Right atrium auricular region (tissue), 2 donors: ENCODE data around the gene ARMC5. TPM values are rescaled to one million over a fixed set of nuclear protein-coding genes. Genes with fewer than 3 reads are reported as not detected.

ENCODE experiments used
- DNase-seq: peaks from one replicate; pipeline ENCODE4 v3.0.0-alpha.2; 2019; ENCODE audit warnings: low spot score
- H3K27ac ChIP-seq, 2 donors: fragments of 200-600 bp; sonication (generic); 1 replicate in 1 of 2; 2 replicates in 1 of 2; pipeline ENCODE4 v1.5.1; 2016 to 2019
- H3K27me3 ChIP-seq, 2 donors: fragments of 200-600 bp; sonication (generic); one replicate each; pipeline versions ENCODE4 v1.5.1 to v1.6.0; 2017 to 2019
- H3K36me3 ChIP-seq: fragments of 200-600 bp; sonication (generic); one replicate; pipeline ENCODE4 v1.5.1; 2016
- H3K4me1 ChIP-seq, 2 donors: fragments of 200-600 bp; sonication (generic); one replicate each; pipeline versions ENCODE4 v1.5.1 to v1.6.0; 2017 to 2019
- H3K4me3 ChIP-seq, 2 donors: fragments of 200-600 bp; sonication (generic); 1 replicate in 1 of 2; 2 replicates in 1 of 2; pipeline ENCODE4 v1.5.1; 2017 to 2019; ENCODE audit warnings: mild to moderate bottlenecking in 1 of 2, moderate library complexity in 1 of 2
- H3K9me3 ChIP-seq, 2 donors: fragments of 200-600 bp; sonication (generic); one replicate each; pipeline ENCODE4 v1.5.1; 2019
- CTCF ChIP-seq, 2 donors: fragments of 200-600 bp; sonication (generic); IDR thresholded peaks; one replicate each; pipeline ENCODE4 v1.5.1; 2019; ENCODE audit warnings: antibody characterized with exemption in 2 of 2
- total RNA-seq, 2 donors: library from RNA; depleted of rRNA; stranded (reverse); fragments of >200 nt; gene quantifications; one replicate each; pipeline ENCODE4 v1.1.0, GENCODE V29; 2016

The ARMC5 gene
- 1 to 10 TPM; 7.4 to 9.0 TPM for total RNA-seq

- Histone ChIP-seq H3K36me3 (peaks cover 22% of the 10 kb centered on the region), H3K4me1 (peaks cover 0 to 52% of the 10 kb centered on the region in 2 donors), H3K27ac (peak within 1 kb of the TSS; percentile 98), H3K9me3 (no peaks in the 10 kb centered on the region), H3K4me3 (peak within 1 kb of the TSS; percentile 73 to 76), H3K27me3 (no peaks in the 10 kb centered on the region)
- peak; percentile 57 to 81 for TF ChIP-seq CTCF (IDR thresholded peaks at IDR 0.05)
- DNase-seq: peak; percentile 98
Measured at GRCh38 chr16:31458844-31459686, at the start of gene ARMC5. TSS of gene ARMC5 (plus strand) at chr16:31459501. CDS start at chr16:31459525, 24 bp downstream.

- H3K9me3 ChIP-seq: no peaks in the 10 kb centered on the region
- DNase-seq: no peak
Measured at GRCh38 chr16:31410082-31410481, 49.2 kb upstream of the ARMC5 start.

GRCh38 chr16:31411024-31411844 lies 48.1 kb upstream of the ARMC5 start:
- no peak overlapping the region for H3K27ac ChIP-seq
- H3K4me1 ChIP-seq: no peaks in the 10 kb centered on the region
- H3K36me3 ChIP-seq: no peaks in the 10 kb centered on the region
- DNase-seq: no peak
- no peaks in the 10 kb centered on the region for H3K27me3 ChIP-seq
- H3K9me3 ChIP-seq: no peaks in the 10 kb centered on the region
- TF ChIP-seq CTCF (IDR thresholded peaks at IDR 0.05): no peak
- no peak overlapping the region for H3K4me3 ChIP-seq

More at GRCh38 chr16:31410082-31410481, 49.2 kb upstream of the ARMC5 start:
- Histone ChIP-seq H3K27me3 (no peaks in the 10 kb centered on the region), H3K27ac (no peak overlapping the region), H3K36me3 (no peaks in the 10 kb centered on the region), H3K4me3 (no peak overlapping the region), H3K4me1 (no peaks in the 10 kb centered on the region)
- TF ChIP-seq CTCF (IDR thresholded peaks at IDR 0.05): no peak

GRCh38 chr16:31412750-31413149 lies 46.6 kb upstream of the ARMC5 start:
- no peaks in the 10 kb centered on the region for H3K36me3 ChIP-seq
- no peak for DNase-seq
- no peak overlapping the region for H3K4me3 ChIP-seq
- TF ChIP-seq CTCF (IDR thresholded peaks at IDR 0.05): no peak
- no peaks in the 10 kb centered on the region for H3K9me3 ChIP-seq
- H3K4me1 ChIP-seq: no peaks in the 10 kb centered on the region
- no peak overlapping the region for H3K27ac ChIP-seq
- no peaks in the 10 kb centered on the region for H3K27me3 ChIP-seq

- H3K36me3 ChIP-seq: no peaks in the 10 kb centered on the region
- no peak for TF ChIP-seq CTCF (IDR thresholded peaks at IDR 0.05)
- no peak for DNase-seq
Measured at GRCh38 chr16:31413381-31413780, 45.9 kb upstream of the ARMC5 start.

More at GRCh38 chr16:31413381-31413780, 45.9 kb upstream of the ARMC5 start:
- Histone ChIP-seq H3K9me3 (no peaks in the 10 kb centered on the region), H3K4me1 (no peaks in the 10 kb centered on the region), H3K27me3 (no peaks in the 10 kb centered on the region), H3K4me3 (no peak overlapping the region), H3K27ac (no peak overlapping the region)
